Right ventricle myocardium superior (tissue), 1 donor: ENCODE results near the gene GGTA1. TPM values are rescaled to one million over a fixed set of nuclear protein-coding genes. Genes with fewer than 3 reads are reported as not detected.
"Not testable (repeated sequence)": the region's sequence is repeated elsewhere in the genome, so short reads cannot be mapped to it uniquely, and the experiment has no call there.

ENCODE experiments used
- ATAC-seq: fragments of 200-7000 bp; cut with Tn5 transposase; one replicate; pipeline ENCODE4 v1.9.1; 2020; ENCODE audit warnings: mild to moderate bottlenecking; ENCODE audit not compliant: poor library complexity
- DNase-seq: peaks from one replicate; pipeline ENCODE4 v3.0.0-alpha.2; 2020
- intact Hi-C: fragments of 100-400 bp; cut with DNase I; formaldehyde crosslinking; loops from one replicate; pipeline ENCODE4 v1.11.2; 2022
- total RNA-seq: library from RNA; stranded (reverse); fragmentation: NEBNext Ultra II Directional; extraction: Animal tissue kit (Norgen Biotek cat#: 25700); gene quantifications from one replicate; pipeline ENCODE4 v1.2.1, GENCODE V29; 2021
- donor health status: DM: no; HTN: yes; CAD: no; lungs with severe emphysema.

The GGTA1 gene
- total RNA-seq, 1 donor from 2014 or later = 31.3 TPM

DNA sequence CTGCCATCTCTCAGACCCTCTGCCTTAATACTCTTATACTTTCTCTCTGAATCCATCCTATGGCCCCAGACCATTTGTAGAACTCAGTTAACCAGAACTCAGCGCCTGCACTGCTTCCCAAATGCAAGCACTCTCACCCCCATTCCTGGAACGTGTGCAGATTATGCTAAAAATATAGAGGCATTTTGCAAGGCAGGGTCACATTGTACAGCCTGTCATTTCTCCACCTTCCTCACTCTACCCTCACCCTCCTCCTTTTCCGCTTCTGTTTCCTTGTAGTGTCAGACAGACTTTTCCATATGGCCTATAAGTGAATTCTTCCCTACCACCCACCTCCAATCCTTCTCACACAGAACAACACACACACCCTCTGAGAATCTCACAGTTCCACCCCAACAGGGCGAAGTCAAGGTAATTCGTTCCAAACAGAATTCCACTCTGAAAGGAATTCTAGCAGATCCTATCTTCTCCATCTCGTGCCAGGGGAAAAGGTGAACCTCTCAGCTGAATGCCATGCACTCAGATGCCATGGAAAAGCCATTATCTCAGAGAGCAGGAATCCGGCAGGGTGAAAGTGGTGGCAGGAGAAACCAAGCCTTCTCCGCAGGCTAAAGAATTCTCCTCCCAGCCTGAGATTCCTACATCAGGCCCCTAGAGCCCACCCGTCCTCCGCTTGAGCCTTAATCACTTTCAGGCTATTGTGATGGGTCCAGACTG lies 25.3 kb downstream of the GGTA1 start:
- no peak for DNase-seq
- ATAC-seq = peak; percentile 85
- intact Hi-C loops = no loop called here

DNA sequence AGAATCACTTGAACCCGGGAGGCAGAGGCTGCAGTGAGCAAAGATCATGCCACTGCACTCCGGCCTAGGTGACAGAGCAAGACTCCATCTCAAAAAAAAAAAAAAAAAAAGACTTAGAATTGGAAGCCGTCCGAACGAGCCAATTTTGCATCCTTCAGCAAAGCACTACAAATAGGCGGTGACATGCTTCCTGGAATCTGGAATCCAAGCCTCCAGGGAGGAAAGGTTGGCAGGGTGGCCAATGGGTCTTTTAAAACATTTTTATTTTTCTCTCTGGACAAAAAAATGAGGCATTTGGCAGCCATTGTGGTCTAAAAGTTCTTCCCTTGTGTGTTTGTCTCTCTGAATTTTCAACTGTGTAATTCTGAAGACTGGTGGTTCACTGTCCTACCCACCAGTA lies 26.4 kb downstream of the GGTA1 start:
- ATAC-seq (no peak), DNase-seq (no peak)
- intact Hi-C loops = no loop called here

DNA sequence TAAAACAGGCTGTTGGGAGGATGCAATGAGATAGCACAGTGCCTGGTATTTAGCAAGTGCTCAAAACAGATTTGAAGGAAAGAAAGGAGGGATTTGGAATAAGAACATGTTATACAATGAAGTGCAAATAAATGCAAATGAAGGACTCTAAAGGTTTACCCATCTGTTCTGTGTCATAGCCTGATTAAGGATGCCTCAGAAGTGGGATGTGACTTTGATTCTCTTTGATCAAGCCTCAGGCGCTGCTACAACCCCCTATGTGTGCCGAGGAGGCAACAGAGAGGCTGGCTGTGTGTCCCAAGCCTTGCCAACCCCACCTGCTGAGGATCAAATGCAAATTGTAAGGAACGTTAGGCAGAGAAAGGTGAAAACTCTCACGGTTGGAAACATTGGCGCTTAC lies 27.2 kb downstream of the GGTA1 start:
- intact Hi-C loops = no loop called here
- no peak for ATAC-seq
- no peak for DNase-seq

DNA sequence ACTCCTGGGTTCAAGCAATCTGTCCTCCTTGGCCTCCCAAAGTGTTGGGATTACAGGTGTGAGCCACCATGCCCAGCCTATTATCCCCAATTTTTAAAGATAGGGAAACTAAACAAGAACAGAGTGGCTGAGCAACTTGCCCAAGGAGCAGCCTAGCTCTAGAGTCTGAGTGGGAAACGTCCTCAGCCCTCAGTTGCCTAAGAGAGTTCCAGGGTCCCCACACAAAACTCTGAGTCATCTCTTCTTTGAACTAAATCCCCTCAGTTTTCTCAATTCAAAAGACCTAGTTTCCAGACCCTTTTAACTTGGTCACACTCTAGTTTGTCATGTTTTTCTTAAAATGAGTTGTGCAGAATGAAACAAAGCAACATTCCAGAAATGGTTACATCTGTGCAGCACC lies 33.5 kb downstream of the GGTA1 start:
- DNase-seq = no peak
- intact Hi-C loops = loop anchor here (10.0 kb wide), 1 partner anchor 69 kb away; no protein-coding TSS in a partner anchor
- ATAC-seq = no peak

DNA sequence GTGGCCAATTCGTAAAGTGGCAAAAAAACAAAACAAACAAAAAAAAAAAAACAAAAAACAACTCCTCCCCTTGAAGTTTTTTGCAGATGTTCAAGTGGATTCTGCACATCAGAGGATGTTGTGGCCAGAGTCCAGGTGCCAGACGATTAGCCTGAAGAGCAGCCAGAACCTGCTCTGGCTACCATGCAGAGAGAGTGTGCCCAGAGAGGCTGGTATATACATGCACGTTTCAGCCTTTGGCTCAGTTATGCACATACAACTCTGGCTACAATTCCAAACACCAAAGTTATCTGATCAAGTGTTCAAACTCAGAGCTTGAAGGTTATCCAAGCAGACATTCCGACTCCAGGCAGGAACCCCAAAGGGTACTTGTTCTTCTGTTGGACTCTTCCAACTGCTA lies 34.7 kb downstream of the GGTA1 start:
- no peak for DNase-seq
- intact Hi-C loops = loop anchor here (10.0 kb wide), 1 partner anchor 70 kb away; no protein-coding TSS in a partner anchor
- peak; percentile 78 for ATAC-seq

DNA sequence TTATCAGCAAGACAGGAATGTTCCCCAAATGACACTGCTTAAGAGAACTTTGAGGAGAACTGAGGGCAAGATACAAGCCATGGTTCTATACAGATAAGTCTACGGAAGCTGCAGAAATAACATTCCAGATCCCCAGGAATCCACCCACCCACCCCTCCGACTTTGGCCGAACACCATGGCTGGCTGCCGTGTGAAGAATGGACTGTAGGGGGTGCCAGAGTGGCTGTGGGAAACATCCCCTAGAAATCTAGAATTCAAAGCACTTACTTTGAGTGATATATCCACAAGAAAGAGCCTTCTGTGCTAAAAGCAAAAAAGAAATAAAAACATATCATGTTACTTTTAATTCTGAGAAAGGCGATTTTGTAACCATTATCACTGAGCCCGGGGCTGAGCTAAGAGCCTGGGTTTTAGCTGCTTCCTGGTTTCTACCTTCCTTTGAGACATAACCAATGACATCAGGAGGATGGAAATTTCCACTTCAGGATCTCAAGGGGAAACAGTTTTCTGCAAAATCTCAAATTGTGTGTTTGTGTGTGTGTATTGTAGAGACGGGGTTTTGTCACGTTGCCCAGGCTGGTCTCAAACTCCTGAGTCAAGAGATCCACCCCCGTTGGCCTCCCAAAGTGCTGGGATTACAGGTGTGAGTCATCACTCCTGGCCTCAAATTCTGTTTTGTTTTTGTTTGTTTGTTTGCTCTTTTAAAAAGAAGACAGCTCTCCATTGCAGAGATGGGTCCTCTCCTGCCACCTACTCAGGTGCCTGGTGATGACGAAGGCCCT lies 36.4 kb downstream of the GGTA1 start:
- intact Hi-C loops = loop anchor here (10.0 kb wide), 1 partner anchor 72 kb away; no protein-coding TSS in a partner anchor
- peak; percentile 76 for DNase-seq

DNA sequence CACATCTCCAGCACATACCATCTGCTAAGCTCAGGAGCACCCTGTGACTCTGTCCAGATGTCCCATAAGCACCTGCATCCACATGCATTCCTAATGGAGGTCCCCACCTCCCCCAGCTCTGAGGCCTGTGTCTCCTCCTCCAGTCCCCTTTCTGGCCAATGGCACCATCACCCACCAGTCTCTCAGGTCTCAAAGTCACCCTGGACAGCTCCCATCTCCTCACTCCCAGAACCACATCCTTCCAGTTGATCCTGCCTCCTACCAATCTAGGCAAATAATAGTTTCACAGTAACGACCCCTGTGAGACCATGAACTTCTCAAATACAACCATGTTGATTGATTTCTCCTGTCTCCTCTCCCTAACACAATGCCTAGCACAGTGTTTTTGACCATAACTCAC lies 40.1 kb downstream of the GGTA1 start:
- DNase-seq (no peak), ATAC-seq (no peak)
- intact Hi-C loops = no loop called here

More for the DNA sequence above, 36.4 kb downstream of the GGTA1 start:
- ATAC-seq = peak; percentile 72

DNA sequence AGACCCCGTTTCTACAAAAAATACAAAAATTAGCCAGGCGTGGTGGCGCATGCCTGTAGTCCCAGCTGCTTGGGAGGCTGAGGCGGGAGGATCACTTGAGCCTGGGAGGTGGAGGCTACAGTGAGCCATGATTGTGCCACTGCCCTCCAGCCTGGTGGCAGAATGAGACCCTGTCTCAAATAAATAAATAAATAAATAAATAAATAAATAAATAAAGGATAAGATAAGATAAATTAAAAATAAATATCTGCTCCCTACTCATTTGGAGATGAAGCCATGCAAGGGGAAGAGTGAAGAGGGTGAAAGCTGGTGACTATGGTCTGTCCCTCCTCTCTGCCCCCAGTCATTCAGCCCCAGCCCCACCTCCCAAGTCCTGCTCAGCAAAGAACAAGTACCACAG lies 41.2 kb downstream of the GGTA1 start:
- DNase-seq, ATAC-seq, intact Hi-C loops: not testable (repeated sequence)

DNA sequence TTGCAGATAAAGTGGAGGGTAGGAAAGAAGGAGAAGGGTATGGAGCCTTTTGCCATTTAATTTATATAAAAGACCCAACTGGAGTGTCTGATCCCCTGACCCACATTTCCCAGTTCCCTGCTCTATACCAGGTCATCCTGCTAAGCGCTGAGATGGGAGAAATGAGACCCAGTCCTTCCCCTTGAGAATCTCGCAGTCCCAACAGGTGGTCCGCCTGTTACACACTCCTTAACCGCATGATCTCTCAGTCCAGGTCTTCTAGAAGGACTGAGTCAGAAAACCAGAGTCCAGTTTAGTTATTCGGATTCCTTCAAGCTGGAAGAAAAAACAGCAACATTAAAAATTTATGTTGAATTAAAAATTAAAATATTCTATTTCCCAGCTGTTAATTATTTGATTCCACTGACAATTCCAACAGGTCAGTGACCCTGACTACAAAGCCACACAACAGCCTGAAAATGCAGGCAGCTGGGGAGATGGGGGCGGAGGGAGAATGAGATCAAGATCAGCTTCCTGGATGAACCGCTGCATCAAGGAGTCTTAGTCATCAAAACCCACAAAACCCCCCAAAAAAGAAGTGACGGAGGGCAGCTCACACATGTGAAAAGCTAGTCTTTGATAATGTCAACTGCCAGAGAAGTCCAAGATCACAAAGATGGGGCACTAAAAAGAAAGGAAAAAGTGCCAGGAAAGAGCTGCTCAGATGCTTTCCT lies 44.0 kb downstream of the GGTA1 start:
- no peak for ATAC-seq
- intact Hi-C loops = no loop called here
- DNase-seq = no peak

DNA sequence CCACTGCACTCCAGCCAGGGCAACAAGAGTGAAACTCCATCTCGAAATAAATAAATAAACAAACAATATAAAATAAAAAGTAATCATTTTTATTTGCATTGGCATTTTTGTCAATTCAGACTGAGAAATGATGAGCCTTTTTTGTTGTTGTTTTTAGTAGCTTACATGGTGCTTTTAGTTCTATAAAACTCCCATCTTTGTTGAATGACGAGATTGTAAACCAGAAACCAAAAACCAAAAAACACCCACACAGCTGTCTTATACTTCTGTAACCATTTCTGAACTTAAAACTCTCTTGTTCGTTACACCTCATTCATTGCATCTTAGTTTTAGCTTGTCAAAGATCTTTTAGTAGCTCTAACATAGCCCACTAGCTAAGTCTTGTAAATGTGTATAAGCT lies 44.7 kb downstream of the GGTA1 start:
- ATAC-seq (no peak), DNase-seq (no peak)
- intact Hi-C loops = no loop called here

DNA sequence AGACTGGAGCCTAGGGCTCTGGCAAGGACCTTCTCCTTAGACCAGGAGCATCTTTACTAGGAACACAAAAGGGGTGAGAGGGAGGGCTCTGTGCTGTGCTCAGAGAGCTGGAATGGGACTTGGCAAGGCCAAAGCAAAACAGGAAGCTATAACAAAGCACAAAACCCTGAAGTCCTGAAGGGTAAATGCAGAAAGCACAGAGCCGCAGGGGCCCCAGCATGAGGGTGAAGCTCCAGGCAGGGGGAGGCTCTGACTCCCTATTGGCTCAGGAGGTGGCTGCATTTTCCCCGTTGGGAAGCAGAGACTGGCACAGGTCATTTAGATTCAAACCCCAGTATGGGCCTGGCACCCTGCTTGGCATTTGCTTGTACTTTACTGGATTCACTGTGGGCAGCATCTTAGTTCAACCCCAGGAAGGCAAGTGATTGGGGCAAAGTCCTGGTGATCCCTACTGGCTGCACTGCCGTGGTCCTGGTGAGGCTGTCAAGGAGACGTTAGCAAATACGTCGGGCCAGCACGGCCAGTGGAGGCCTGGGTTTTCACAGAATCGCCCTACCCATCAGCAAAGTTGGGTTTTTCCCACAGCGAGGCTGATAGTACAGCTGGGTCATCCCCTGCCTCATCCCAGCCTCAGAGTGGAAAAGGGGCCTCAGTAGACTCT lies 46.3 kb downstream of the GGTA1 start:
- no peak for ATAC-seq
- intact Hi-C loops = no loop called here
- no peak for DNase-seq

DNA sequence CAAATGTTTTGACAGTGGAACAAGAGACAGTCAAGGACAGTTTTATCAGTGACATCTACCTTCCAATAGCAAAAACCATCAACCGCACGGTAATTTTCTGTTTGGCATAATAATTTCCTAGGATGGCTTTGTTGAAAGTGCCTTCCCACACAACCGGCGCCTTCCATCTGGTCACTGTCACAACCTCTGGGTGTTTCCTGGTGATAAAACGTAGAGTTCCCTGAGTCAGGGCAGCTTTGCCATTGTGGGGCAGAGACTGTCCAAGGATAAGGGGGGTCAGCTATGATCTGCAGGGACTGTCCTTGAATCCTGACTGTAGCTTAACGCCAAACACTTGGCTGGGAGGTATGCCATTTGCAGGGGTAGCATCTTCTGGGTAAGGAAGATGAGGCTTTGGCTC lies 47.6 kb downstream of the GGTA1 start:
- ATAC-seq = no peak
- no peak for DNase-seq
- intact Hi-C loops = no loop called here

DNA sequence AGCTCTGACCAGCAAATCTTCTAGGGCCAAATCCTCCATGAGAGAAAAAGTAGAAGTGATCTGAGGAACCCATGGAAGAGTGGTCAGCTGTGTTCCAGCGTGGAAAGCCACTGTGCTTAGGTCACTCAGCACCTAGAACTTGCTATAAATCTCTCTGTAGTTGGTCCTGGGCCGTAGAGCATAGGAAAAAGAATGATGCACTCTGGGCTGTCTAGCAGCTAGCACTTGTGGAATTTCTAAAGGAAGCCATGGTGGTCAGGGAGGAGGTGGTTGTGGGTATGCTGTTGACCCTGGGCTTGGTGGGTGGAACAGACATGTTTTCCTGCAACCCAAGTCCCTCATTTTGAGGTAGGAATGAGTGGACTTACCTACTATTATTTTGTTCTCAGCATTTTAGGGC lies 48.1 kb downstream of the GGTA1 start:
- ATAC-seq (no peak), DNase-seq (no peak)
- intact Hi-C loops = no loop called here

DNA sequence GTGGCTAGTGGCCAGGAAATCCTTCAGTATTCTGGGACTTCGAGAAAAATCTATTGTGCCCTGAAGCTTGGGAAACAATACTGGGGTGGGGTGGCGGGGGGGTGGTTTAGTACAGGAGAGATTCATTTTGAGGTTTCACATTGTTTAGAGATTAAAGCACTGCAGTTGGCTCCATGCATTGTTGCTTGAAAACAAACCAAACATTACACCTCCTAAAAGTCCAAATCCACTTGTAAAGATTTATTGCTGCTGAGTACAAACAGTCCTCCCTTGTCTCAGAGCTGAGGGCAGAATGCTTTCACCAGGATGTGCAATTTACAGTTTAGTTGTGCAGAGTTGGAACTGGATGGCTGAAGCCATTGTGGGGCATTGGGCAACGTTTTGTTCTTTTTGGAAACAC lies 49.4 kb downstream of the GGTA1 start:
- ATAC-seq = peak; percentile 75
- DNase-seq = no peak
- intact Hi-C loops = no loop called here

DNA sequence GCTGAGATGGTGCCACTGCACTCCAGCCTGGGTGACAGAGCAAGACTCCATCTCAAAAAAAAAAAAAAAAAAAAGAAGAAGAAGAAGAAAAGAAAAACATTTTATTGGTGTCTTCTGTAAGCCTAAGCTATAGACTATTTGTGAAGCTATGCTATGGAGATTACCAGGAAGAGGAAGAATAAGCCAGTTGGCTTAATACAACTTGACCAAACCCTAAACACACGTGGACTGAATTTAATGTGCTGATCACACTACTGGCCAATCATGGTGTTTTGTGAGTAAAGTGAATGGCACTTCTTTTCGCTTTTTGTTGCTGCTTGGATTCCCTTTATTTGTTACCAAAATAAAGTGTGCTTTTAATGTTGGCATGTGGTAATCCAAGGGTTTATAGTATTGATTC lies 49.9 kb downstream of the GGTA1 start:
- intact Hi-C loops = no loop called here

DNA sequence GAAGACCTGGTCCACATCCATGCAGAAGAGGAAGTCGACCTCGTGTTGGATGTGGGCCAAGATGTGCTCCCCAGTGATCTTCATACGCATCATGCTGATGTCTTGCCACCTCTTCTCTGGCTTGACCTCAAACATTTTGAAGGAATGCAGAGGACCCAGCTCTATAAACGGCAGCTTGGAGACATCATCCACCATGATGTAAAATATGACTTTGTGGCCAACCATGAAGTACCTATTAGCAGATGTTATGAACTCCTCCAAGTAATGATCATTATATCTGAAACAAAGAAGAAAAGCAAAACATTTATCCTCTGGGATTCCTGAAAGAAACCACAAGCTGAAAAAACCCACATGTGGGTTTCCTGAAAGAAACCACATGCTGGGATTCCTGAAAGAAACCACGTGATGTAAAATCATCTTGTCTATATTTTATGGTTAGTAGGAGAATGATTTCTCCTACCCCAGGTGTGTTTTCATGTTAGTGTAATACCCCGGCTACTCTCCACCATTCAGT lies 52.3 kb downstream of the GGTA1 start:
- no peak for DNase-seq
- intact Hi-C loops = no loop called here
- no peak for ATAC-seq

More for the DNA sequence above, 49.9 kb downstream of the GGTA1 start:
- DNase-seq (no peak), ATAC-seq (no peak)

DNA sequence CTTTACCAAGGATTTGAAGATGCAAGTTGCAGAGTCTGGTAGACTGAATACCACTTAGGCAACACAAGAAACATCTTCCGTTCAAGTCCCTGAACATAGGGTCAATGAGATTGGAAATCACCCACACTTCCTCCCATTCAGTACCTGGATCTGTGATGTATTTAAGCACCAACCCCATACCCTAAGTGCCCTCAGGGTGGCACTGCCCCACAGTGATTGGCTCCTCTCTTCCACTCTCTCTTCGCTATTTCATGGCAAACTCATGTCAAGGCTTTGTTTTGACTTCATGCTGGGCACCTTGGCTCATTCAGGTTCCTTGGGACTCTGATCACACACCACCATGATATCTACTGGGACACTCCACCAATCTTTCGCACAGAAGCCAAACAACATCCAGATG lies 53.7 kb downstream of the GGTA1 start:
- no peak for DNase-seq
- no peak for ATAC-seq
- intact Hi-C loops = no loop called here

DNA sequence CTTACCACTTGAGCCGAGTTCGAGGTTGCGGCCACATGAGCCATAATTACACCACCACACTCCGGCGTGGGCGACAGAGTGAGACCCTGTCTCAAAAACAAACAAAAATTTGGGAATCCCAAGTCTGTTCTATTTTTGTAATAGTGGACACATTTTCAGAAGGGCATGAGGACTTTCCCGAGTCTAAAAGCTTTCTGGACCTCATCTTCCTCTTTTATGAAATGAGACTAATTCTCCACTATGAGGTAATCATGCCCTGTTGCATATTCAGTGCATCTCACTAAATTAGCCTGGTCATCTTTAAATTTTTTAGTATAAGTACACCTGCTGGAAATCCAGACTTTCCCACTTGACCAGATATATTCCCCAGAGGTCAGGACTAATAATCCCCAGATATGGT lies 55.7 kb downstream of the GGTA1 start:
- ATAC-seq (no peak), DNase-seq (no peak)
- intact Hi-C loops = no loop called here

DNA sequence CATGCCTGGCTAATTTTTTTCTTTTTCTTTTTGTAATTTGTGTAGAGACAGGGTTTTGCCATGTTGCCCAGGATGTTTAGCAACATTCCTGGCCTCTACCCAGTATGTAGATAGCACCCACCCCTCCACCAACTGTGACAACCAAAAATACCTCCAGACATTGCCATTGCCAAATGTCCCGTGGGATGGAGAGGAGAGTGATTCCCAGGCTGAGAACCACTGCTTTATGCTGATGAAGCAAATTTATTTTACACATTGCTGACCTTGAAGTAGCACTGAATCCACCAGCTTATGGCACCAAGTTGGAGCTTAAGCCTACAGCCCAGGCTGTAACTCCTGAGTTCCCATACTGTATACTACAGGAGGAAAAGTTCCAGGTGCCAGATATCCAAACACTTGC lies 58.5 kb downstream of the GGTA1 start:
- DNase-seq = no peak
- peak; percentile 58 for ATAC-seq

More for the DNA sequence above, 58.5 kb downstream of the GGTA1 start:
- intact Hi-C loops = no loop called here
